ENCODE measurements around the gene GRIK1.

The GRIK1 gene

GRCh38 chr21:29641001-29641634 is 298.7 kb downstream of the GRIK1 start:
- TF ChIP-seq CTCF (IDR thresholded peaks at IDR 0.05; ENCODE audit: poor library complexity, severe bottlenecking): no peak
- no peak for DNase-seq (ENCODE audit: low spot score)
- no peak overlapping the region for H3K27ac ChIP-seq (ENCODE audit: poor library complexity, severe bottlenecking)
- no peak overlapping the region for H3K4me3 ChIP-seq (ENCODE audit: severe bottlenecking)
- no peak for ATAC-seq (ENCODE audit: low read depth)
- H3K36me3 ChIP-seq (ENCODE audit: low read depth): no peaks in the 10 kb centered on the region
- H3K4me1 ChIP-seq (ENCODE audit: insufficient read depth, poor library complexity, severe bottlenecking): no peaks in the 10 kb centered on the region
- no peaks in the 10 kb centered on the region for H3K9me3 ChIP-seq (ENCODE audit: severe bottlenecking)
- H3K27me3 ChIP-seq (ENCODE audit: insufficient read depth, poor library complexity, severe bottlenecking): no peaks in the 10 kb centered on the region

- H3K4me3 ChIP-seq (ENCODE audit: severe bottlenecking): no peak overlapping the region
- ATAC-seq (ENCODE audit: low read depth) (no peak), DNase-seq (ENCODE audit: low spot score) (no peak)
- no peak for TF ChIP-seq CTCF (IDR thresholded peaks at IDR 0.05; ENCODE audit: poor library complexity, severe bottlenecking)
- H3K4me1 ChIP-seq (ENCODE audit: insufficient read depth, poor library complexity, severe bottlenecking): no peaks in the 10 kb centered on the region
- H3K27ac ChIP-seq (ENCODE audit: poor library complexity, severe bottlenecking): no peak overlapping the region
- no peaks in the 10 kb centered on the region for H3K36me3 ChIP-seq (ENCODE audit: low read depth)
- no peaks in the 10 kb centered on the region for H3K27me3 ChIP-seq (ENCODE audit: insufficient read depth, poor library complexity, severe bottlenecking)
- H3K9me3 ChIP-seq (ENCODE audit: severe bottlenecking): no peaks in the 10 kb centered on the region
Measured at GRCh38 chr21:29640080-29640508, 299.7 kb downstream of the GRIK1 start.

- no peak overlapping the region for H3K4me3 ChIP-seq (ENCODE audit: severe bottlenecking)
- no peak for ATAC-seq (ENCODE audit: low read depth)
- H3K27me3 ChIP-seq (ENCODE audit: insufficient read depth, poor library complexity, severe bottlenecking): no peaks in the 10 kb centered on the region
- H3K9me3 ChIP-seq (ENCODE audit: severe bottlenecking): no peaks in the 10 kb centered on the region
- TF ChIP-seq CTCF (IDR thresholded peaks at IDR 0.05; ENCODE audit: poor library complexity, severe bottlenecking): no peak
- no peak overlapping the region for H3K27ac ChIP-seq (ENCODE audit: poor library complexity, severe bottlenecking)
- no peaks in the 10 kb centered on the region for H3K36me3 ChIP-seq (ENCODE audit: low read depth)
- no peak for DNase-seq (ENCODE audit: low spot score)
- no peaks in the 10 kb centered on the region for H3K4me1 ChIP-seq (ENCODE audit: insufficient read depth, poor library complexity, severe bottlenecking)
Measured at GRCh38 chr21:29639366-29640079, 300.3 kb downstream of the GRIK1 start.

- DNase-seq (ENCODE audit: low spot score) (no peak), ATAC-seq (ENCODE audit: low read depth) (no peak)
- no peak for TF ChIP-seq CTCF (IDR thresholded peaks at IDR 0.05; ENCODE audit: poor library complexity, severe bottlenecking)
- no peaks in the 10 kb centered on the region for H3K4me1 ChIP-seq (ENCODE audit: insufficient read depth, poor library complexity, severe bottlenecking)
- H3K9me3 ChIP-seq (ENCODE audit: severe bottlenecking): no peaks in the 10 kb centered on the region
- H3K36me3 ChIP-seq (ENCODE audit: low read depth): no peaks in the 10 kb centered on the region
- no peak overlapping the region for H3K4me3 ChIP-seq (ENCODE audit: severe bottlenecking)
- no peak overlapping the region for H3K27ac ChIP-seq (ENCODE audit: poor library complexity, severe bottlenecking)
- no peaks in the 10 kb centered on the region for H3K27me3 ChIP-seq (ENCODE audit: insufficient read depth, poor library complexity, severe bottlenecking)
Measured at GRCh38 chr21:29638761-29639327, 301.0 kb downstream of the GRIK1 start.

GRCh38 chr21:29638138-29638537 is 301.7 kb downstream of the GRIK1 start:
- no peak for TF ChIP-seq CTCF (IDR thresholded peaks at IDR 0.05; ENCODE audit: poor library complexity, severe bottlenecking)
- Histone ChIP-seq H3K27me3 (ENCODE audit: insufficient read depth, poor library complexity, severe bottlenecking) (no peaks in the 10 kb centered on the region), H3K36me3 (ENCODE audit: low read depth) (no peaks in the 10 kb centered on the region), H3K27ac (ENCODE audit: poor library complexity, severe bottlenecking) (no peak overlapping the region), H3K4me3 (ENCODE audit: severe bottlenecking) (no peak overlapping the region), H3K9me3 (ENCODE audit: severe bottlenecking) (no peaks in the 10 kb centered on the region), H3K4me1 (ENCODE audit: insufficient read depth, poor library complexity, severe bottlenecking) (no peaks in the 10 kb centered on the region)
- no peak for DNase-seq (ENCODE audit: low spot score)
- no peak for ATAC-seq (ENCODE audit: low read depth)
